ENCODE data around the gene PTCH1.

The PTCH1 gene

GRCh38 chr9:95462249-95463147, 54.3 kb downstream of the PTCH1 start:
- peak; percentile 87 for DNase-seq (ENCODE audit: low spot score)

- no peak for DNase-seq (ENCODE audit: low spot score)
These were observed 55.1 kb downstream of the PTCH1 start for GRCh38 chr9:95461448-95462248.

GRCh38 chr9:95460518-95461164, 56.1 kb downstream of the PTCH1 start:
- no peak for DNase-seq (ENCODE audit: low spot score)

GRCh38 chr9:95459851-95460517, 56.8 kb downstream of the PTCH1 start:
- DNase-seq (ENCODE audit: low spot score), result no peak

- no peak for DNase-seq (ENCODE audit: low spot score)
These were observed 57.6 kb downstream of the PTCH1 start for GRCh38 chr9:95459178-95459577.

GRCh38 chr9:95458666-95459065, 58.1 kb downstream of the PTCH1 start:
- DNase-seq (ENCODE audit: low spot score), result no peak

- DNase-seq (ENCODE audit: low spot score), result no peak
These were observed 59.0 kb downstream of the PTCH1 start for GRCh38 chr9:95457769-95458168.

GRCh38 chr9:95455714-95456113, 61.1 kb downstream of the PTCH1 start:
- no peak for DNase-seq (ENCODE audit: low spot score)

GRCh38 chr9:95452176-95452575, 64.6 kb downstream of the PTCH1 start:
- no peak for DNase-seq (ENCODE audit: low spot score)

GRCh38 chr9:95451065-95451426, 65.7 kb downstream of the PTCH1 start:
- no peak for DNase-seq (ENCODE audit: low spot score)

- no peak for DNase-seq (ENCODE audit: low spot score)
These were observed 66.4 kb downstream of the PTCH1 start for GRCh38 chr9:95450171-95451064.

GRCh38 chr9:95449016-95449415, 67.8 kb downstream of the PTCH1 start:
- no peak for DNase-seq (ENCODE audit: low spot score)

GRCh38 chr9:95447660-95448420, 68.9 kb downstream of the PTCH1 start:
- DNase-seq (ENCODE audit: low spot score), result no peak

- no peak for DNase-seq (ENCODE audit: low spot score)
These were observed 69.8 kb downstream of the PTCH1 start for GRCh38 chr9:95446984-95447383.

GRCh38 chr9:95446259-95446658, 70.5 kb downstream of the PTCH1 start:
- no peak for DNase-seq (ENCODE audit: low spot score)

GRCh38 chr9:95444160-95444559, 72.6 kb downstream of the PTCH1 start:
- no peak for DNase-seq (ENCODE audit: low spot score)

GRCh38 chr9:95443301-95443700, 73.5 kb downstream of the PTCH1 start:
- DNase-seq (ENCODE audit: low spot score), result no peak

GRCh38 chr9:95441081-95441480, 75.7 kb downstream of the PTCH1 start:
- DNase-seq (ENCODE audit: low spot score), result no peak

GRCh38 chr9:95440447-95440846, 76.3 kb downstream of the PTCH1 start:
- DNase-seq (ENCODE audit: low spot score), result no peak
